A549 (cell line): ENCODE measurements around the gene RBL2. TPM values are rescaled to one million over a fixed set of nuclear protein-coding genes. Genes with fewer than 3 reads are reported as not detected.

Source experiments
- ATAC-seq, 2 experiments: fragments of 200-7000 bp in 1 of 2; fragments of >200 bp in 1 of 2; cut with Nextera tagmentation in 1 of 2; cut with Tn5 transposase in 1 of 2; 3 replicates each; pipeline versions ENCODE4 v1.8.0 to v1.9.1; 2018 to 2020; ENCODE audit warnings: mild to moderate bottlenecking in 1 of 2, moderate library complexity in 1 of 2
- CTCF ChIA-PET: fragments of 300-600 bp; sonication (Branson Sonifier 250); formaldehyde crosslinking; extraction: SDS; loops from one replicate; lab custom pipeline; 2021; ENCODE audit warnings: antibody characterized with exemption, inconsistent platforms; lab: Yijun Ruan, JAX
- POLR2A ChIA-PET: fragments of 350-600 bp; formaldehyde crosslinking; extraction: SDS; loops from one replicate; lab custom pipeline; 2021; ENCODE audit warnings: antibody characterized with exemption, inconsistent platforms; lab: Yijun Ruan, JAX
- DNase-seq, 2 experiments: peaks; one replicate each; pipeline versions ENCODE4 v3.0.0 to v3.0.0-alpha.2; 2011 to 2016; ENCODE audit warnings: low read depth in 1 of 2, low spot score in 1 of 2
- FAIRE-seq: peaks from 2 replicates; lab custom pipeline; 2011; peaks lifted over from hg19 to GRCh38; lab: Jason Lieb, UNC
- H3K27ac ChIP-seq, 2 experiments: fragments of >200 bp; sonication (Bioruptor Twin); formaldehyde crosslinking; 3 replicates each; pipeline ENCODE4 v1.5.1; 2016 to 2017
- H3K4me1 ChIP-seq: fragments of >200 bp; sonication (Bioruptor Twin); formaldehyde crosslinking; 3 replicates; pipeline ENCODE4 v1.6.1; 2016
- H3K4me2 ChIP-seq: fragments of >200 bp; sonication (Bioruptor Twin); formaldehyde crosslinking; 3 replicates; pipeline ENCODE4 v1.6.1; 2016
- H3K4me3 ChIP-seq: fragments of >200 bp; sonication (Bioruptor Twin); formaldehyde crosslinking; 3 replicates; pipeline ENCODE4 v1.5.1; 2016
- H3K9me3 ChIP-seq: fragments of >200 bp; sonication (Bioruptor Twin); formaldehyde crosslinking; 3 replicates; pipeline ENCODE4 v1.6.1; 2016
- ATOH8 ChIP-seq: fragments of 250-450 bp; sonication (Bioruptor Pico); IDR thresholded peaks from 2 replicates; pipeline ENCODE4 v1.5.0; 2020; ENCODE audit warnings: low read depth, mild to moderate bottlenecking, moderate library complexity
- BHLHE40 ChIP-seq: IDR thresholded peaks from 2 replicates; pipeline ENCODE4 v1.6.1; 2012; ENCODE audit warnings: low read depth, low read length, inconsistent platforms
- CBX2 ChIP-seq: fragments of 200-600 bp; sonication (generic); IDR thresholded peaks from 2 replicates; pipeline ENCODE4 v1.6.1; 2016; ENCODE audit warnings: low read depth, mild to moderate bottlenecking, borderline replicate concordance
- CEBPB ChIP-seq, 2 experiments: fragments of >200 bp in 1 of 2; sonication (Bioruptor Twin) in 1 of 2; formaldehyde crosslinking in 1 of 2; IDR thresholded peaks; 2 replicates each; pipeline ENCODE4 v1.6.1; 2012 to 2016
- CHD2 ChIP-seq: fragments of 150-350 bp; IDR thresholded peaks from 2 replicates; pipeline ENCODE4 v1.6.1; 2014; ENCODE audit warnings: low read length; ENCODE audit not compliant: partially characterized antibody
- EHF ChIP-seq: fragments of 250-450 bp; sonication (Bioruptor Pico); IDR thresholded peaks from 2 replicates; pipeline ENCODE4 v1.5.0; 2020; ENCODE audit warnings: mild to moderate bottlenecking
- ELK1 ChIP-seq: fragments of 150-350 bp; IDR thresholded peaks from 2 replicates; pipeline ENCODE4 v1.6.1; 2014; ENCODE audit warnings: low read depth, mild to moderate bottlenecking, low read length
- EP300 ChIP-seq, 2 experiments: fragments of >200 bp; sonication (Bioruptor Twin); formaldehyde crosslinking; IDR thresholded peaks; 2 replicates in 1 of 2; 3 replicates in 1 of 2; pipeline ENCODE4 v1.6.1; 2016 to 2017
- FOSB ChIP-seq: fragments of 250-450 bp; sonication (Bioruptor Pico); IDR thresholded peaks from 2 replicates; pipeline ENCODE4 v1.5.0; 2020; ENCODE audit warnings: mild to moderate bottlenecking, moderate library complexity
- FOSL2 ChIP-seq, 2 experiments: fragments of 450-650 bp in 1 of 2; fragments of >200 bp in 1 of 2; sonication (Bioruptor Twin) in 1 of 2; formaldehyde crosslinking; IDR thresholded peaks; 2 replicates each; pipeline versions ENCODE4 v1.5.0 to v1.6.1; 2016 to 2020; ENCODE audit warnings: mild to moderate bottlenecking in 1 of 2, moderate library complexity in 1 of 2
- FOXS1 ChIP-seq: fragments of 250-450 bp; sonication (Bioruptor Pico); IDR thresholded peaks from 2 replicates; pipeline ENCODE4 v1.5.0; 2020; ENCODE audit warnings: mild to moderate bottlenecking, moderate library complexity
- HDAC2 ChIP-seq: fragments of 200-600 bp; sonication (generic); IDR thresholded peaks from 2 replicates; pipeline ENCODE4 v1.6.1; 2016
- HES2 ChIP-seq: fragments of >200 bp; sonication (Bioruptor Twin); formaldehyde crosslinking; IDR thresholded peaks from 2 replicates; pipeline ENCODE4 v1.6.1; 2016
- HOXA7 ChIP-seq: fragments of 250-450 bp; sonication (Bioruptor Pico); IDR thresholded peaks from 2 replicates; pipeline ENCODE4 v1.5.0; 2020; ENCODE audit warnings: mild to moderate bottlenecking, moderate library complexity
- HOXB5 ChIP-seq: fragments of 250-450 bp; sonication (Bioruptor Pico); IDR thresholded peaks from 2 replicates; pipeline ENCODE4 v1.5.0; 2020; ENCODE audit warnings: mild to moderate bottlenecking, moderate library complexity
- JUNB ChIP-seq: fragments of >200 bp; sonication (Bioruptor Twin); formaldehyde crosslinking; IDR thresholded peaks from 2 replicates; pipeline ENCODE4 v1.6.1; 2016
- MAZ ChIP-seq: fragments of 150-350 bp; IDR thresholded peaks from 2 replicates; pipeline ENCODE4 v1.6.1; 2014; ENCODE audit warnings: antibody characterized with exemption, low read depth, low read length, borderline replicate concordance
- MYC ChIP-seq: IDR thresholded peaks from 2 replicates; pipeline ENCODE4 v1.6.1; 2012; ENCODE audit warnings: mild to moderate bottlenecking, inconsistent platforms, low read length, improper control_type of control experiment, borderline replicate concordance
- POLR2AphosphoS2 ChIP-seq: conservative IDR thresholded peaks from 2 replicates; pipeline ENCODE4 v1.6.1; 2012; ENCODE audit warnings: low read length, improper control_type of control experiment, inconsistent platforms
- RFX5 ChIP-seq: fragments of 450-650 bp; IDR thresholded peaks from 2 replicates; pipeline ENCODE4 v1.7.1; 2014; ENCODE audit warnings: antibody characterized with exemption, mild to moderate bottlenecking, moderate library complexity
- RNF2 ChIP-seq: fragments of 200-600 bp; sonication (generic); IDR thresholded peaks from 2 replicates; pipeline ENCODE4 v1.6.1; 2016; ENCODE audit warnings: low read depth, mild to moderate bottlenecking, antibody characterized with exemption, moderate library complexity, borderline replicate concordance
- SMC3 ChIP-seq: fragments of >200 bp; sonication (Bioruptor Twin); formaldehyde crosslinking; IDR thresholded peaks from 3 replicates; pipeline ENCODE4 v1.6.1; 2018; ENCODE audit warnings: inconsistent platforms
- USF2 ChIP-seq: fragments of 450-650 bp; IDR thresholded peaks from 2 replicates; pipeline ENCODE4 v1.6.1; 2014; ENCODE audit warnings: antibody characterized with exemption
- ZC3H11A ChIP-seq: fragments of 450-650 bp; IDR thresholded peaks from 2 replicates; pipeline ENCODE4 v1.6.1; 2014; ENCODE audit warnings: antibody characterized with exemption, mild to moderate bottlenecking
- WGBS: methylation state at CpG from one replicate; pipeline ENCODE4 v1.1.6; 2017; ENCODE audit errors: missing lambda C conversion rate; 5-methylcytosine and 5-hydroxymethylcytosine counted together
- polyA plus RNA-seq, 4 experiments: library from polyadenylated mRNA; depleted of rRNA in 3 of 4; stranded (reverse); fragments of >200 nt; fragmentation: RNase III in 1 of 4; extraction: RNeasy Plus Mini Kit Qiagen cat#74134 plus additional on column Dnase treatment in 1 of 4; gene quantifications; 2 replicates in 3 of 4; 3 replicates in 1 of 4; pipeline ENCODE4 v1.2.3, GENCODE V29; 2011 to 2017
- TF ChIP-seq, protein P1 (sequence below): IDR thresholded peaks from 2 replicates; pipeline ENCODE4 v1.6.1; 2012; ENCODE audit warnings: low read depth, borderline replicate concordance
- TF ChIP-seq, protein P2 (sequence below): fragments of >200 bp; sonication (Bioruptor Twin); formaldehyde crosslinking; IDR thresholded peaks from 3 replicates; pipeline ENCODE4 v1.5.1; 2016
- TF ChIP-seq, protein P3 (sequence below): IDR thresholded peaks from 2 replicates; pipeline ENCODE4 v1.6.1; 2012

RBL2 gene
- polyA plus RNA-seq, 2 of the 4 experiments (the other 2 are of a cell fraction): 17.2 to 45.0 TPM

DNA sequence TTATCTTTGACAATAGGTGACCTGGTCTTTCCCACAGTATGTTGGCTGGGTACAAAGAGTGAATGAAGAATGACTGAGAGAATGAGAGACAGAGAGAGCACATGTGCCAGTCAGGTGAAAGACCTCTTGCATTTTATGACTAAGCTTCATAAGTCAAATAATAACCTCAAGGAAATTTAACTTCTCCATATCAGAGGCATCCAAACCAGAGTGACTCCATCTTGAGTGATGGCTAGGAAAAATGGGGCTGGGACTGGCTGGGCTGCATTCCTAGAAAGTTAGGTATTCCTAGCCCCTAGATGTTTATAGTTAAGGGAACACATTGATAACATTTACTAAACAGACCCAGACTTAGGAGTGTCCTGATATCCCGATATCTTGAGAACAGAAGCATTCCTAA, 3.9 kb upstream of the RBL2 start:
- ChIA-PET POLR2A (no interaction called here), CTCF (no interaction called here)
- no peak for FAIRE-seq
- no peak for ATAC-seq
- 90% methylated on average over 1 of the region's 1 CpG for WGBS
- H3K4me1 ChIP-seq: no peaks in the 10 kb centered on the region
- no peak overlapping the region for H3K27ac ChIP-seq
- H3K9me3 ChIP-seq: peaks cover 5% of the 10 kb centered on the region; the same call in 1 of the 3 replicates
- no peak overlapping the region for H3K4me3 ChIP-seq
- H3K4me2 ChIP-seq: no peak overlapping the region
- TF ChIP-seq POLR2AphosphoS2 (no peak), BHLHE40 (no peak), USF2 (no peak), FOSB (CRISPR knock-in tag) (no peak), JUNB (no peak), MAZ (no peak), CBX2 (no peak), ELK1 (no peak), RFX5 (no peak), HDAC2 (no peak), HOXA7 (CRISPR knock-in tag) (no peak), ATOH8 (CRISPR knock-in tag) (no peak), CHD2 (no peak), CEBPB (IDR thresholded peaks at IDR 0.05) (no peak), EHF (CRISPR knock-in tag) (no peak)
- TF ChIP-seq, protein P1, sequence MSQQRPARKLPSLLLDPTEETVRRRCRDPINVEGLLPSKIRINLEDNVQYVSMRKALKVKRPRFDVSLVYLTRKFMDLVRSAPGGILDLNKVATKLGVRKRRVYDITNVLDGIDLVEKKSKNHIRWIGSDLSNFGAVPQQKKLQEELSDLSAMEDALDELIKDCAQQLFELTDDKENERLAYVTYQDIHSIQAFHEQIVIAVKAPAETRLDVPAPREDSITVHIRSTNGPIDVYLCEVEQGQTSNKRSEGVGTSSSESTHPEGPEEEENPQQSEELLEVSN: no peak
- TF ChIP-seq, protein P2, sequence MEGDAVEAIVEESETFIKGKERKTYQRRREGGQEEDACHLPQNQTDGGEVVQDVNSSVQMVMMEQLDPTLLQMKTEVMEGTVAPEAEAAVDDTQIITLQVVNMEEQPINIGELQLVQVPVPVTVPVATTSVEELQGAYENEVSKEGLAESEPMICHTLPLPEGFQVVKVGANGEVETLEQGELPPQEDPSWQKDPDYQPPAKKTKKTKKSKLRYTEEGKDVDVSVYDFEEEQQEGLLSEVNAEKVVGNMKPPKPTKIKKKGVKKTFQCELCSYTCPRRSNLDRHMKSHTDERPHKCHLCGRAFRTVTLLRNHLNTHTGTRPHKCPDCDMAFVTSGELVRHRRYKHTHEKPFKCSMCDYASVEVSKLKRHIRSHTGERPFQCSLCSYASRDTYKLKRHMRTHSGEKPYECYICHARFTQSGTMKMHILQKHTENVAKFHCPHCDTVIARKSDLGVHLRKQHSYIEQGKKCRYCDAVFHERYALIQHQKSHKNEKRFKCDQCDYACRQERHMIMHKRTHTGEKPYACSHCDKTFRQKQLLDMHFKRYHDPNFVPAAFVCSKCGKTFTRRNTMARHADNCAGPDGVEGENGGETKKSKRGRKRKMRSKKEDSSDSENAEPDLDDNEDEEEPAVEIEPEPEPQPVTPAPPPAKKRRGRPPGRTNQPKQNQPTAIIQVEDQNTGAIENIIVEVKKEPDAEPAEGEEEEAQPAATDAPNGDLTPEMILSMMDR: no peak
- no peak for DNase-seq

- peaks cover 9% of the 10 kb centered on the region; the same call in 2 of the 3 replicates for H3K4me1 ChIP-seq
- H3K4me3 ChIP-seq: peak overlapping the region; percentile 89; the same call in 1 of the 3 replicates
- H3K9me3 ChIP-seq: 0 out of 3 replicates have a peak, but pooled peaks cover 5% of the 10 kb centered on the region
- CTCF ChIA-PET: no interaction called here
- no peak for TF ChIP-seq POLR2AphosphoS2
- TF ChIP-seq SMC3: no peak
- TF ChIP-seq CBX2: no peak
- TF ChIP-seq HOXB5 (CRISPR knock-in tag): no peak
- no peak for TF ChIP-seq MYC
- TF ChIP-seq EP300 (IDR thresholded peaks at IDR 0.05): no peak
- TF ChIP-seq HOXA7 (CRISPR knock-in tag): no peak
- no peak for TF ChIP-seq ZC3H11A
- no peak for TF ChIP-seq JUNB
- TF ChIP-seq RNF2: no peak
- TF ChIP-seq EHF (CRISPR knock-in tag): no peak
- no peak for TF ChIP-seq FOSL2 (IDR thresholded peaks at IDR 0.05)
- no peak for TF ChIP-seq FOSL2 (CRISPR knock-in tag; IDR thresholded peaks at IDR 0.05)
- no peak for TF ChIP-seq ATOH8 (CRISPR knock-in tag)
- TF ChIP-seq, protein P1: no peak
- TF ChIP-seq HES2: no peak
- TF ChIP-seq FOXS1: no peak
- TF ChIP-seq, protein P2: no peak
- TF ChIP-seq, protein P3, sequence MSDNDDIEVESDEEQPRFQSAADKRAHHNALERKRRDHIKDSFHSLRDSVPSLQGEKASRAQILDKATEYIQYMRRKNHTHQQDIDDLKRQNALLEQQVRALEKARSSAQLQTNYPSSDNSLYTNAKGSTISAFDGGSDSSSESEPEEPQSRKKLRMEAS: no peak
- ATAC-seq: no peak
- no peak for DNase-seq
- 85% methylated on average over 7 of the region's 7 CpGs for WGBS
- H3K27ac ChIP-seq: peak overlapping the region; percentile 87 to 90; a peak in 5 of 6 replicates
- POLR2A ChIA-PET: no interaction called here
- no peak for FAIRE-seq
- H3K4me2 ChIP-seq: peak overlapping the region; percentile 92
These were observed 762 bp upstream of the RBL2 start for GRCh38 chr16:53433509-53433908.
